ENCODE data around the gene SLC25A4. TPM values are rescaled to one million over a fixed set of nuclear protein-coding genes. Genes with fewer than 3 reads are reported as not detected.

Gene SLC25A4
- total and polyA plus RNA-seq, 2 donors (not counting 3 experiments of a cell fraction or from before 2014, with no cell fraction given): 13.5 to 13.7 TPM

GRCh38 chr4:185096032-185096653, 46.9 kb upstream of the SLC25A4 start:
- TF ChIP-seq, protein P1, sequence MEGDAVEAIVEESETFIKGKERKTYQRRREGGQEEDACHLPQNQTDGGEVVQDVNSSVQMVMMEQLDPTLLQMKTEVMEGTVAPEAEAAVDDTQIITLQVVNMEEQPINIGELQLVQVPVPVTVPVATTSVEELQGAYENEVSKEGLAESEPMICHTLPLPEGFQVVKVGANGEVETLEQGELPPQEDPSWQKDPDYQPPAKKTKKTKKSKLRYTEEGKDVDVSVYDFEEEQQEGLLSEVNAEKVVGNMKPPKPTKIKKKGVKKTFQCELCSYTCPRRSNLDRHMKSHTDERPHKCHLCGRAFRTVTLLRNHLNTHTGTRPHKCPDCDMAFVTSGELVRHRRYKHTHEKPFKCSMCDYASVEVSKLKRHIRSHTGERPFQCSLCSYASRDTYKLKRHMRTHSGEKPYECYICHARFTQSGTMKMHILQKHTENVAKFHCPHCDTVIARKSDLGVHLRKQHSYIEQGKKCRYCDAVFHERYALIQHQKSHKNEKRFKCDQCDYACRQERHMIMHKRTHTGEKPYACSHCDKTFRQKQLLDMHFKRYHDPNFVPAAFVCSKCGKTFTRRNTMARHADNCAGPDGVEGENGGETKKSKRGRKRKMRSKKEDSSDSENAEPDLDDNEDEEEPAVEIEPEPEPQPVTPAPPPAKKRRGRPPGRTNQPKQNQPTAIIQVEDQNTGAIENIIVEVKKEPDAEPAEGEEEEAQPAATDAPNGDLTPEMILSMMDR (IDR thresholded peaks at IDR 0.05; ENCODE audit: extremely low read depth in 1 of 2, insufficient read depth in 1 of 2, low read depth in 1 of 2, low read length in 2 of 2): peak; percentile 31 to 39
- TF ChIP-seq JUN (IDR thresholded peaks at IDR 0.05; ENCODE audit: borderline replicate concordance, insufficient read depth, insufficient read length, low read depth): no peak
- no peak for FAIRE-seq
- no peak overlapping the region for H3K4me2 ChIP-seq (ENCODE audit: insufficient read depth, low read length)
- H2AFZ ChIP-seq (ENCODE audit: low read depth, low read length): no peak overlapping the region
- H3K9me3 ChIP-seq (replicated peaks; ENCODE audit: control insufficient read depth, insufficient read depth, low read length): no peaks in the 10 kb centered on the region
- no peaks in the 10 kb centered on the region for H3K9me1 ChIP-seq (replicated peaks; ENCODE audit: control insufficient read depth, extremely low read depth, insufficient read depth, low read length)
- H4K20me1 ChIP-seq (replicated peaks; ENCODE audit: control insufficient read depth, extremely low read depth, insufficient read depth, low read length): no peaks in the 10 kb centered on the region
- no peaks in the 10 kb centered on the region for H3K4me1 ChIP-seq (ENCODE audit: control insufficient read depth, extremely low read depth, insufficient read depth, low read length)
- H3K9ac ChIP-seq (replicated peaks; ENCODE audit: extremely low read depth, insufficient read depth, low read length): no peak overlapping the region
- no TSS peak for BruUV-seq (replicated peaks)
- H3K27ac ChIP-seq (ENCODE audit: insufficient read depth, low read depth, low read length): no peak overlapping the region
- no peak overlapping the region for H3K4me3 ChIP-seq (replicated peaks in 1 of 3; ENCODE audit: insufficient read depth in 1 of 3, low read depth in 1 of 3, low read length in 3 of 3)
- H3K79me2 ChIP-seq (ENCODE audit: control insufficient read depth, insufficient read depth, low read length): no peaks in the 10 kb centered on the region
- POLR2A ChIA-PET: interaction anchor here (0.7 kb wide), 1 partner anchor 13 kb away, joined by 3 read pairs; no protein-coding TSS in a partner anchor
- no peaks in the 10 kb centered on the region for H3K36me3 ChIP-seq (ENCODE audit: control insufficient read depth in 2 of 2, extremely low read depth in 1 of 2, insufficient read depth in 2 of 2, low read length in 2 of 2)
- intact Hi-C loops (cut with micrococcal nuclease): loop anchor here (1.0 to 2.0 kb wide), 4 partner anchors 39 to 349 kb away; no protein-coding TSS in a partner anchor
- peaks cover 2 to 11% of the 10 kb centered on the region in 2 experiments for H3K27me3 ChIP-seq (ENCODE audit: control insufficient read depth in 2 of 2, insufficient read depth in 2 of 2, low read length in 2 of 2)
- dilution Hi-C loops (cut with MboI; ENCODE audit: extremely low pct_ligation_motif_present, low sequenced_read_pairs): no loop called here
- DNase-seq (ENCODE audit: low read depth, low spot score): peak; percentile 49
- CTCF ChIA-PET: interaction anchor here (0.6 to 9.1 kb wide), 51 partner anchors 9 to 1636 kb away, joined by 3 to 168 read pairs (median 4); partner anchors contain the start of genes CASP3, CENPU and PRIMPOL

DNA sequence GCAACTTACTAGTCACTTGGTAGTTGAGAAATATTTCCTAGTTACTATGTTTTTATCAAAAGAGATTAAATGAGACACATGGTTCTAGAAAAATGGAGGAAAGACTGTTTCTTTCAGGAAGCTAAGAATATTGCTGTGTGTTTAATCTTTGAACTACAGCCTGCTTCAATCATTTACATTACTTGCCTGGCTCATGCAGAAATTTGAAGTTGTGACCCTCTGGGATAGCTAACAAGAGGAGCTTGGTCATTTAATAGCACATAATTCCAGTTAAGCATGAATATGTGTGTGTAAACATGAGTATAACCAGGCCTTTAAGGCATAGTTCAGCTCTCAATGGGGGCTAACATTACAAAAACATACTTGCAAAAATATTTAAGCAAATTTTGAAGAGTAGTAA, 44.6 kb upstream of the SLC25A4 start:
- Histone ChIP-seq H3K9me1 (replicated peaks; ENCODE audit: control insufficient read depth, extremely low read depth, insufficient read depth, low read length) (no peaks in the 10 kb centered on the region), H3K27ac (ENCODE audit: insufficient read depth, low read depth, low read length) (no peak overlapping the region), H4K20me1 (replicated peaks; ENCODE audit: control insufficient read depth, extremely low read depth, insufficient read depth, low read length) (no peaks in the 10 kb centered on the region), H3K79me2 (ENCODE audit: control insufficient read depth, insufficient read depth, low read length) (no peaks in the 10 kb centered on the region), H3K4me3 (replicated peaks in 1 of 3; ENCODE audit: insufficient read depth in 1 of 3, low read depth in 1 of 3, low read length in 3 of 3) (no peak overlapping the region), H3K9ac (replicated peaks; ENCODE audit: extremely low read depth, insufficient read depth, low read length) (no peak overlapping the region), H3K36me3 (ENCODE audit: control insufficient read depth in 2 of 2, extremely low read depth in 1 of 2, insufficient read depth in 2 of 2, low read length in 2 of 2) (no peaks in the 10 kb centered on the region), H3K27me3 (ENCODE audit: control insufficient read depth in 2 of 2, insufficient read depth in 2 of 2, low read length in 2 of 2) (peaks cover 2 to 11% of the 10 kb centered on the region in 2 experiments), H3K4me1 (ENCODE audit: control insufficient read depth, extremely low read depth, insufficient read depth, low read length) (no peaks in the 10 kb centered on the region), H3K9me3 (replicated peaks; ENCODE audit: control insufficient read depth, insufficient read depth, low read length) (no peaks in the 10 kb centered on the region), H2AFZ (ENCODE audit: low read depth, low read length) (no peak overlapping the region), H3K4me2 (ENCODE audit: insufficient read depth, low read length) (no peak overlapping the region)
- CTCF ChIA-PET: interaction anchor here (0.8 to 9.1 kb wide), 11 partner anchors 9 to 353 kb away, joined by 3 to 168 read pairs (median 4); no protein-coding TSS in a partner anchor
- POLR2A ChIA-PET: no interaction called here
- intact Hi-C loops (cut with micrococcal nuclease): no loop called here
- TF ChIP-seq EZH2 (IDR thresholded peaks at IDR 0.05; ENCODE audit: borderline replicate concordance, low read depth, low read length, severe bottlenecking) (no peak), JUN (IDR thresholded peaks at IDR 0.05; ENCODE audit: borderline replicate concordance, insufficient read depth, insufficient read length, low read depth) (no peak), FOS (IDR thresholded peaks at IDR 0.05; ENCODE audit: borderline replicate concordance, insufficient read depth, low read length) (no peak), GATA2 (IDR thresholded peaks at IDR 0.05; ENCODE audit: insufficient read depth, insufficient read length, low read depth, low read length) (no peak), POLR2AphosphoS5 (IDR thresholded peaks at IDR 0.05; ENCODE audit: insufficient read depth, low read depth, low read length) (no peak), POLR2A (IDR thresholded peaks at IDR 0.05; ENCODE audit: low read depth, low read length) (no peak), MYC (IDR thresholded peaks at IDR 0.05; ENCODE audit: low read depth, low read length) (no peak)
- TF ChIP-seq, protein P2, sequence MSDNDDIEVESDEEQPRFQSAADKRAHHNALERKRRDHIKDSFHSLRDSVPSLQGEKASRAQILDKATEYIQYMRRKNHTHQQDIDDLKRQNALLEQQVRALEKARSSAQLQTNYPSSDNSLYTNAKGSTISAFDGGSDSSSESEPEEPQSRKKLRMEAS (IDR thresholded peaks at IDR 0.05; ENCODE audit: insufficient read depth, insufficient read length): no peak
- TF ChIP-seq, protein P1 (IDR thresholded peaks at IDR 0.05; ENCODE audit: extremely low read depth in 1 of 2, insufficient read depth in 1 of 2, low read depth in 1 of 2, low read length in 2 of 2): no peak
- DNase-seq (ENCODE audit: low read depth, low spot score): no peak
- no TSS peak for BruUV-seq (replicated peaks)
- FAIRE-seq: no peak
- dilution Hi-C loops (cut with MboI; ENCODE audit: extremely low pct_ligation_motif_present, low sequenced_read_pairs): no loop called here

Measured in endothelial cell of umbilical vein (primary cell).